Right lobe of liver (tissue), 6 donors: ENCODE results near the gene OVOL3. TPM values are rescaled to one million over a fixed set of nuclear protein-coding genes. Genes with fewer than 3 reads are reported as not detected.

Source experiments
- ATAC-seq, 4 donors: fragments of 200-7000 bp; cut with Tn5 transposase; one replicate each; pipeline ENCODE4 v1.9.1; 2020; ENCODE audit warnings: mild to moderate bottlenecking in 4 of 4, moderate library complexity in 4 of 4
- DNase-seq, 3 donors: peaks; one replicate each; pipeline ENCODE4 v3.0.0-alpha.2; 2020
- H3K27ac ChIP-seq, 3 donors: fragments of 200-600 bp; one replicate each; pipeline ENCODE4 v1.8.0; 2022
- H3K27me3 ChIP-seq, 2 donors: fragments of 200-600 bp; one replicate each; pipeline ENCODE4 v1.8.0; 2022
- H3K36me3 ChIP-seq, 4 donors: fragments of 200-600 bp; sonication (generic) in 1 of 4; one replicate each; pipeline versions ENCODE4 v1.5.1 to v1.8.0; 2017 to 2022; ENCODE audit warnings: control low read depth in 1 of 4
- H3K4me1 ChIP-seq, 4 donors: fragments of 200-600 bp; sonication (generic) in 1 of 4; one replicate each; pipeline versions ENCODE4 v1.5.1 to v1.8.0; 2017 to 2022; ENCODE audit warnings: control low read depth in 1 of 4
- H3K4me3 ChIP-seq, 3 donors: fragments of 200-600 bp; one replicate each; pipeline ENCODE4 v1.8.0; 2022
- H3K9me3 ChIP-seq, 4 donors: fragments of 200-600 bp; sonication (generic) in 1 of 4; one replicate each; pipeline versions ENCODE4 v1.5.1 to v1.8.0; 2017 to 2022; ENCODE audit warnings: control low read depth in 1 of 4
- CTCF ChIP-seq, 4 donors: fragments of 200-600 bp in 3 of 4; fragments of 450-650 bp in 1 of 4; IDR thresholded peaks; one replicate each; pipeline versions ENCODE4 v1.5.1 to v1.8.0; 2016 to 2022; ENCODE audit warnings: antibody characterized with exemption in 4 of 4, mild to moderate bottlenecking in 2 of 4
- POLR2A ChIP-seq: fragments of 450-650 bp; IDR thresholded peaks from one replicate; pipeline ENCODE4 v1.6.1; 2017; ENCODE audit warnings: antibody characterized with exemption, mild to moderate bottlenecking
- WGBS: methylation state at CpG from one replicate; pipeline ENCODE4 v1.1.6; 2018; ENCODE audit warnings: low coverage, low lambda C conversion rate; ENCODE audit not compliant: insufficient coverage; ENCODE audit errors: missing lambda C conversion rate; 5-methylcytosine and 5-hydroxymethylcytosine counted together
- intact Hi-C, 2 donors: fragments of 100-400 bp; cut with DNase I; formaldehyde crosslinking; loops; one replicate each; pipeline versions ENCODE4 v1.11.2 to v1.14.1; 2022
- total RNA-seq, 6 experiments: library from RNA; depleted of rRNA in 2 of 6; stranded (reverse); fragments of >200 nt in 2 of 6; fragmentation: NEBNext Ultra II Directional in 3 of 6; extraction: Animal tissue kit (Norgen Biotek cat#: 25700) in 3 of 6; gene quantifications; one replicate each; pipeline versions ENCODE4 v1.1.0 to v1.2.4, GENCODE V29; 2016 to 2023
- donor health status: DM: no; HTN: yes; CAD: no.
- donor health status: DM: no; HTN: no; CAD: no.
- donor health status: DM: no; HTN: no; CAD: no.
- donor health status: DM: no; HTN: yes; CAD: no.
- donor health status: DM: no; HTN: yes; CAD: no.

OVOL3 gene
- total RNA-seq, 6 experiments from 2014 or later, result not detected

- intact Hi-C loops, result no loop called here
- H3K36me3 ChIP-seq, result peaks cover 0 to 2% (median 0%) of the 10 kb centered on the region in 4 donors
- WGBS, result 88% methylated on average over 4 of the region's 5 CpGs
Measured at GRCh38 chr19:36106991-36107390, 4.0 kb upstream of the OVOL3 start.

GRCh38 chr19:36108684-36109083 is 2.3 kb upstream of the OVOL3 start:
- Histone ChIP-seq H3K4me1 (peaks cover 0 to 4% (median under 1%) of the 10 kb centered on the region in 4 donors), H3K9me3 (no peaks in the 10 kb centered on the region), H3K27me3 (no peaks in the 10 kb centered on the region), H3K4me3 (no peak overlapping the region), H3K27ac (no peak overlapping the region), H3K36me3 (peaks cover 0 to 8% (median 0%) of the 10 kb centered on the region in 4 donors)
- ATAC-seq, result no peak
- no peak for DNase-seq
- WGBS, result 100% methylated on average over 1 of the region's 3 CpGs
- TF ChIP-seq POLR2A, result no peak
- TF ChIP-seq CTCF (IDR thresholded peaks at IDR 0.05), result no peak
- intact Hi-C loops, result no loop called here

More at GRCh38 chr19:36106991-36107390, 4.0 kb upstream of the OVOL3 start:
- ATAC-seq (no peak), DNase-seq (no peak)
- no peaks in the 10 kb centered on the region for H3K4me1 ChIP-seq
- H3K27ac ChIP-seq, result no peak overlapping the region
- H3K27me3 ChIP-seq, result no peaks in the 10 kb centered on the region
- H3K9me3 ChIP-seq, result no peaks in the 10 kb centered on the region
- TF ChIP-seq POLR2A (no peak), CTCF (IDR thresholded peaks at IDR 0.05) (no peak)
- no peak overlapping the region for H3K4me3 ChIP-seq

- DNase-seq (no peak), ATAC-seq (no peak)
- H3K9me3 ChIP-seq, result no peaks in the 10 kb centered on the region
- H3K27me3 ChIP-seq, result no peaks in the 10 kb centered on the region
- H3K27ac ChIP-seq, result no peak overlapping the region
- peaks cover 0 to 8% (median 0%) of the 10 kb centered on the region in 4 donors for H3K36me3 ChIP-seq
- H3K4me3 ChIP-seq, result no peak overlapping the region
- no peak for TF ChIP-seq CTCF (IDR thresholded peaks at IDR 0.05)
- no peak for TF ChIP-seq POLR2A
- no CpG with 5 or more reads among the region's 13 CpGs for WGBS
- intact Hi-C loops, result loop anchor here in 1 of 2 donors (10.0 kb wide), 1 partner anchor 46 kb away; no protein-coding TSS in a partner anchor
- H3K4me1 ChIP-seq, result peaks cover 0 to 9% (median 3%) of the 10 kb centered on the region in 4 donors
Measured at GRCh38 chr19:36111200-36111539, 227 bp downstream of the OVOL3 start.

GRCh38 chr19:36112678-36113077 is 1.7 kb downstream of the OVOL3 start:
- H3K9me3 ChIP-seq, result no peaks in the 10 kb centered on the region
- intact Hi-C loops, result loop anchor here in 1 of 2 donors (10.0 kb wide), 1 partner anchor 48 kb away; no protein-coding TSS in a partner anchor
- ATAC-seq (no peak), DNase-seq (no peak)
- WGBS, result 98% methylated on average over 6 of the region's 10 CpGs
- no peaks in the 10 kb centered on the region for H3K27me3 ChIP-seq
- H3K4me3 ChIP-seq, result no peak overlapping the region
- H3K4me1 ChIP-seq, result peaks cover 0 to 12% (median 3%) of the 10 kb centered on the region in 4 donors
- no peak overlapping the region for H3K27ac ChIP-seq
- TF ChIP-seq POLR2A (no peak), CTCF (IDR thresholded peaks at IDR 0.05) (no peak)
- H3K36me3 ChIP-seq, result peaks cover 0 to 8% (median 0%) of the 10 kb centered on the region in 4 donors
